ENCODE measurements around the gene ECEL1.

Gene ECEL1

DNA sequence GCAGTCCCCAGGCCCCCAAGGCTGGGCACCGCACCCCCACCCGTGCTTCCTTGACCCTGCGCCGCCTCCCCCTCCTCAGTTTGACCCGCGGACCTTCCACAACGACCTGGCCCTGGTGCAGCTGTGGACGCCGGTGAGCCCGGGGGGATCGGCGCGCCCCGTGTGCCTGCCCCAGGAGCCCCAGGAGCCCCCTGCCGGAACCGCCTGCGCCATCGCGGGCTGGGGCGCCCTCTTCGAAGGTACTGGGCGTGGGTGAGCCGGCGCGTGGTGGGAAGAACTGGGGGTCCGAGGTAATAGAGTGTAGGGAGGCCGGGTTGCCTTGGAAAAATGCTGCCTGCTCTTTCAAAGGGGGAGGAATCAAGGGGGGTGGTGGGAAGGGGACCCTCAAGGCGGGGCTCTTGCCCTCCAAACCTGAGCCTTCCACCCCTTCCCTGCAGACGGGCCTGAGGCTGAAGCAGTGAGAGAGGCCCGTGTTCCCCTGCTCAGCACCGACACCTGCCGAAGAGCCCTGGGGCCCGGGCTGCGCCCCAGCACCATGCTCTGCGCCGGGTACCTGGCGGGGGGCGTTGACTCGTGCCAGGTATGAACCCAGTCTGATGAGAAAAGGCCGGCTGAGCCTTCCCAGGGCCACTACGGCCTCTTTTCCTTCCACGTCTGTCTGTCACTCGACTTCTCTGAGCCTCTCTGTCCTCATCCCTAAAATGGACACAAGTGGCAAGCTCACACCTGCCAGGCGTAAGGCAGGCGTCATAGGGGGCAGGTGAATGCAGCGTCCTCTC lies 35.2 kb upstream of the ECEL1 start:
- no peak for DNase-seq (ENCODE audit: low read depth, low spot score)

DNA sequence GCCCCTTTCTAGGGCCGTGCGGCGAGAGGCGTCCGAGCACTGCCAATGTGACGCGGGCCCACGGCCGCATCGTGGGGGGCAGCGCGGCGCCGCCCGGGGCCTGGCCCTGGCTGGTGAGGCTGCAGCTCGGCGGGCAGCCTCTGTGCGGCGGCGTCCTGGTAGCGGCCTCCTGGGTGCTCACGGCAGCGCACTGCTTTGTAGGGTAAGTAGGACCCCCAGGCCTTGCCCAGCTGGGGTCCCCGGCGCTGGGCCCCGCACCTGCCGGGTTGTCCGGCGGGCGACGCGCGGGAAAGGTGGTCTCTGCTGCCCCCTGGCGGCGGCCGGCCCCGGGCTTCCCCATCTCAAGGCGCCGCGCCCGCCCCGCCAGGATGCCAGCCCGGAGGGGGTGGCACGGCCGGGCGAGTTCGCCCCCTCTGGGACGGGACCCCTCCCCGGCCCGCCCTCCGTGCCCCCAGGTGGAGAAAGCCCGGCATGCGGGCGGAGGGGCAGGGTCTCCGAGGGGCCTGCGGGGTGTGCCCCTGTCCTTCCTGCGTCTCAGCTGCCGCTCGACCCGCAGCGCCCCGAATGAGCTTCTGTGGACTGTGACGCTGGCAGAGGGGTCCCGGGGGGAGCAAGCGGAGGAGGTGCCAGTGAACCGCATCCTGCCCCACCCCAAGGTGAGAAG lies 34.5 kb upstream of the ECEL1 start:
- DNase-seq (ENCODE audit: low read depth, low spot score): peak; percentile 13

DNA sequence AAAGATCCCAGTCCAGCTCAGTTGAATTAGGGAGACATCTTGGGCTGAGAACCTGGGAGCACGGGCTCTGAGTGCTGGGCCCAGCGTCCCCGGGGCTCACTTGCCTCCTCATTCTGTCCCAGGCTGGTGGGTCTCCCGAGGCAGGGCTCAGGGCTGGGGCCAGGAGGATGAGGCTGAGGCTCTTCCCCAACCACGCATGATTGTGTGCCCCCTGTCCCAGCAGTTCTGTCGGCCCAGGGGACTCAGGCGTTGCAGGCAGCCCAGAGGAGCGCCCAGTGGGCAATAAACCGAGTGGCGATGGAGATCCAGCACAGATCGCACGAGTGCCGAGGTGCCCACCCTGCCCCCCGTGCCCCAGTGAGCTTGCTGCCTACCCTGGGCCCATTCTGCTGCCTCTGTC lies 33.5 kb upstream of the ECEL1 start:
- no peak for DNase-seq (ENCODE audit: low read depth, low spot score)

DNA sequence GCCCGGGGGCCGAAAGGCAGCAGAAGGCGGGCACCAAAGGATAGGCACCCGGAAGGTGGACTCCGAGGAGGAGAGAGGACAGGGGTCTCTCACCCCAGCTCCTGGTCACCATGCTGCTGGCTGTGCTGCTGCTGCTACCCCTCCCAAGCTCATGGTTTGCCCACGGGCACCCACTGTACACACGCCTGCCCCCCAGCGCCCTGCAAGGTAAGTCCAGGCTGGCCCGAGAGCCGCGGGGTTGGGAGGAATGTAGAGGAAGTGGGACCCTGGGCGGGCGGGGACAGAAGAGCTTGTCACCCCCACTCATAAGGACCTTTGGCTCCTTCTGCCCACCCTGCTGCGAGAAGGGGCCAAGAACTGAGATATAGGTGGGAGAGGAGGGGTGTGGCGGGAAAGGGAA lies 32.9 kb upstream of the ECEL1 start:
- no peak for DNase-seq (ENCODE audit: low read depth, low spot score)

DNA sequence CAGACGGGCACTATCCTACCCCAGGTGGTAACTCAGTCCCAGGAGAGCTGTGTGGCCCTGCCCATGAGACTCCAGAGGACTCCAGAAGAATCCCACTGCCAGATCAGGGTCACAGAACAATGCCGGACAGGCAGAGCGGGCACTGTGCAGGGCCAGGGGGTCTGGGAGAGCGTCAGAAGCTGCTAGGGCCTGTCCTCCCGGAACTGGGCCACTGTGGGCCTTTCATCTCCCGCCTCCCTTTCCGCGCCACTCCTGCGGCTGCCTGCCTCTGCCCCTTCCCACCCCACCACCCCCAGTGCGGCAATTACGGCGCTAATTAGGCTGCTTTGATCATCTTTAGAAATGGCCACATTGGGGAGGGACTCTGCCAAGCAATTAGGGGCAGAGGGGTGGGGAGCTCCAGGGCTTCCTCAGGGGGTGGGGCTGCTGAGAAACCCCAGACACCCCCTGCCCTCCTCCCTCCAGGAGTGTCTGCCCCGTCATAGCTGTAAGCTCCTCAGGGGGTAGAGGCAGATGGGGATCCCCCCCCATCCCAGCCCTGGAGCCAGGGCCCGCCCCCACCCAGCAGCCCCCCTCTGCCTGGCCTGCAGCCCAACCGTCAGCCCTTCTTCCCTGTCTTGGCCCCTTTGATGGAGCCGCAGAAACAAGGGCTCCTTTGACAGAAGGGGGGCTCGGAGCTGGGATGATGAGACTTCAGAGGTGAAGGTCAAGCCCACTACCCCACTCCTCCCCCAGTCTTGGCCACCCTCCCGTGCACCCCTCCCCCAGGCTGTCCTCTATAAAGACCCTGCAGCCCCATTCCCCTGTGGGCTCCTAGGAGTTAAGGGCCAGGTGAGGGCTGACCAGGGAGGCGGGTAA lies 32.2 kb upstream of the ECEL1 start, which contains the start of gene PRSS56:
TSS of gene PRSS56 (plus strand) at position 808 of the 858 bp plus-strand sequence. CDS start 211 bp downstream, outside the sequence.
- no peak for DNase-seq (ENCODE audit: low read depth, low spot score)

DNA sequence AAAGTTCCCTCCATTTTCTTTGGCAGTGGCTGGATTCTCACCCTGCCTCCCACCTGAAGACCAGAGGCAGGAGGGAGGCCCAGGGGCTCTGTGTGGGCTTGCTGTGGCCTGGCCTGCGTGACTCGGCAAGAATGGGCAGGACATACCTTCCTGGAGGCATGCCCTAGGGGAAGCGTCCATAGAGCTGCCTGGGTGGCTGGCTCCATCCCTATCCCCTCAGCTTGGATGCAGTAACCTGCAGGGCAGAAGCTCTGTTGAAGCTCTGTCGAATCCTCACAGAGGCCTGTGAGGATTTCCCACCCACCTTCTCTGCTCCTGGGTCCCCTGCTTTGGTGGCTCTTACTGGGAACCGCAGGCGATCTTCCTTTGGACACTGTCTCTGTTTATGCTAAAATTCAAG lies 31.2 kb upstream of the ECEL1 start:
- no peak for DNase-seq (ENCODE audit: low read depth, low spot score)

DNA sequence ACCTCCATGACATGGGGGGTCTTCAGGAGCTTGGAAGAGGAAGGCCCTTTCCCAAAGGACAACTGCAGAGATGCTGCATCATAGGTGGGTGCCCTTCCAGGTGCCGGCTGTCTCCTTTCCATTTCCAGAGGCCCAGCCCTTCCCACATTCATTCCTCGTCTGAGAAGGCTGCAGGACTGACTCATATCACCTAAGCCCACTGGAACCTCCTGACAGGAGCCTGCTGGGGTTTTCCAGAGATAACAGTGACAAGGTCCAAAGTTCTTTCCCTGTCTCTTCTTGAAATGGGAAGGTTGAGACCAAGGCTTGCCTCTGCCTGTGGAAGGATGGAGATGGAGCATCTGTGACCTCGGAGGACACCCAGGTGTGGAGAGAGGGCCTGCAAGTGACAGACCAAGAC lies 28.9 kb upstream of the ECEL1 start:
- no peak for DNase-seq (ENCODE audit: low read depth, low spot score)

DNA sequence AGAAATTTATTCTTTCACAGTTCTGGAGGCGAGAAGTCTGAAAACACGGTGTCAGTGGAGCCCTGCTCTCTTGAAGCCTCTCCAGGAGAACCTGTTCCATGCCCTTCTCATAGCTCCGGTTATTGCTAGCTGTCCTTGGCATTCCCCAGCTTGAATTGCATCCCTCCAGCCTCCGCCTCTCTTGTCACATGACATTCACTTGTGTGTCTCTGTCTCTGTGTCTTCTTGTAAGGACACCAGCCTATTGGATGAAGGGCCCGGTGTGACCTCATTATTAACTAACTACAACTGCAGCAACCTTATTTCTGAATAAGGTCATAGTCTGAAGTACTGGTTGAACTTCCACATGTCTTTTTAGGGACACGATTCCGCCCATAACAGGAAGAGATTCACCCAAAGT lies 28.0 kb upstream of the ECEL1 start:
- no peak for DNase-seq (ENCODE audit: low read depth, low spot score)

DNA sequence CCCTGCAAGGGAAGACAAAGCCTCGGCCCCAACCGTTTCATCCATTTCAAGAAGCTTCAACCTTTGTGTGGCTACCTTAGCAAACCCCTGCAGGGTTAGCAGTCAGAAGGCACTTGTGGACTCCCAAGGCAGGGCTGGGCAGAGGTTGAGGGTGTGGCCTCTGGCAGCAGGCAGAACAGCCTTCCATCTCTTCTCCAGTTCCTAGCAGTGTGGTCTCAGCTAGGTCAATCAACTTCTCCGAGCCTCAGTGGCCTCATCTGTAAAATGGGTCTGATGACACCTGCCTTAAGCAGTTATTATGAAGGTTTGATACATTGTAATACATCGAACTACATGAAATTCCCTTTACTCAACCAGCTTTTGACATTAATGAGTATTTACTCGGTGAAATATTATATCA lies 25.7 kb upstream of the ECEL1 start:
- no peak for DNase-seq (ENCODE audit: low read depth, low spot score)

DNA sequence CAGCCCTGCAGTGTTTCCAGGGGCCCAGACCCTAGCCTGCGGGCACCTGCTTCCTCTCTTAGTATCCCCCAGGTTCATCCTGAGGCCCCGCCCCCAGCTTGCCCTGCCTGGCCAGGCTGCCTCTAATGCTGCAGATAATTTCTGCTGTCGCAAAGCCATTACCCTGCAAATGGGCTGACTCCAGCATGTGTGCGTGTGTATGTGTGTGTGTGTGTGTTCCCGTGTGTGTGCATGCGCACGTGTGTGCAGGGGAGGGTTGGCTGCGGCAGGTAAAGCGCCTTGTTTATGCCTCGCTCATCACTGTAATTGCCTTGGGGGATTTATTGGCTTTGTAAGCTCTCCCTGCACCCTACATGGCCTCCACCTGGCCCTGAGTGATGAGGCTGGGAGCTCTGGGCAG lies 25.0 kb upstream of the ECEL1 start:
- DNase-seq (ENCODE audit: low read depth, low spot score): no peak

DNA sequence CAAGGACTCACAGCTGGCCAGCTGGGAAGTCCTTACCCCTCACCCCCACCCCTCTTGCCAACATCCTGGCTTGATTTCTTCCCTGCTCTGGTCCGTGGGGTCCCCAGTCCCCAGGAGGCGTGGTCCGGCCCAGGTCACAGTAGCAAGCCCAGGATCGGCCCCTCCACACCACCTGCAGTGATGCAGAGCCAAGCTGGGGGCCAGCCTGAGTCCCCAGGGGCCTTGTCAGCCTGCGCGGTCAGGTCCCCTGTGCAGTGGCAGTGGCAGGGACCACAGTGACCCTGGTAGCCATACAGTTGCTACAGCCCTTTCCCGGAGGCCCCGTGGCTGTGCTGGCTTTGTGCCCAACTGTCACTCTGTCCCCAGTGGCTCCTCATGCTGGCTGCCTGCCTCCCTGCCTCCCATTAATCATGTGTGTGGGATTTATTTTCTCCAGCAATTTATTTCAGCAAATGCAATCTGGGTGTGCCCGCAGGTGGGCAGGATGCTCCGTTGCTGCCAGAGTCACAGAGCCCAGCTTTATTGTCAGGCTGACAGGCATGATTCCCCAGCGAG lies 23.8 kb upstream of the ECEL1 start:
- no peak for DNase-seq (ENCODE audit: low read depth, low spot score)

DNA sequence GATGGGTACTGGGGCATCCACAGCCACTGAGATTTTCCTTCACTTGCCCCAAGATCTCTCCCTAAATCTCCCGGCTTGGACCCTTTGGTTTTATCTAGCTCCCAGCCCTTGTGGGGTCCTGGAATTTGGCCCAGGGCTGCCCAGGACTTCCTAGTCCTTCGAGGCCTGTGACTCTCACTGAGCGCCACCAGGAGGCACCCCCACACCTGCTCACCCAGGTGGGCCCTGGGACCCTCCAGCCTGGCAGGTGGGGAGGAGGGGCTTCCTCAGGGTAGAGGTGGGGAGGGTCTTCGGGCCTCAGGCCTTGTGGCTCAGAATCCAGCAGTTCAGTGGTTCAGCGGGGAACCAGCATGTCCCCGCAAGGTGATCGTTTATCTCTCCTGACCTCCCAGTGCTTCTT lies 20.6 kb upstream of the ECEL1 start:
- DNase-seq (ENCODE audit: low read depth, low spot score): no peak

DNA sequence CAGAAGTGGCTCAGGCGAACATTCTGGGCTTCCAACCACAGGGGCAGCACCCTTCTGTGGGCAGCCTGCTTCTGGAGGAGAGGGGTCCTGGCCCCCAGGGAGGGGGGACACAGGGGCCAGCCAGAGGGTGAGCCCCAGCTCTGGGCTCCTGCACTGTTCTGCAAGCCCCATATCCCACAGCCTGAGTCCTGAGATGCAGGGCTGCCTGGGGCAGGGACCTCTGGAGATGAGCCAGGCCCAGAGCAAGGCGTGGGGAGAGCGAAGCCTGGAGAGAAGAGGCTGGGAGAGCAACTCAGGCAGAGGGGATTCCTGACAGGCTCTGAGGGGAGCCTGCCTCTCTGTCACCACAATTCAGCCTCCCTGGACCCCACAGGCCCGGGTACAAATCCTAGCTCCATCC lies 19.1 kb upstream of the ECEL1 start:
- DNase-seq (ENCODE audit: low read depth, low spot score): no peak

DNA sequence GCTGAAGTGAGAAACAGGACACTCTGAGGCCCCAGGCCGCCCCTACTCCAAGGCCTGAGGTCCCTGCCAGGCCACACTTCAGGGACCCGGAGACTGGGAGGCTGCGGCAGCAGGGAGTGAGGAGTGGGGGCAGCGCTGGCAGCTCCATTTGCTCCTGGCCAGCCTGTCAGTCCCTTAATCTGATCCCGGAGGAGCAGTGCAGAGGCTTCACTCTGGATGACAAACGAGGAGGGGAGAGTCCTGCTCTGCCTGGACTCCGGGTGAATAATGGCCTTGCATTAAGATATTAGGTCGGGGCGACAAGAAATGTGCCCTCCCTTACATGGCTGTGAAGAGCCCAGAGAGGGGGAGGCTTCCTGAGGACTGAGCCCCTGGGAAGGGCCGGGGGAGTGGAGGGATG lies 18.2 kb upstream of the ECEL1 start:
- no peak for DNase-seq (ENCODE audit: low read depth, low spot score)

DNA sequence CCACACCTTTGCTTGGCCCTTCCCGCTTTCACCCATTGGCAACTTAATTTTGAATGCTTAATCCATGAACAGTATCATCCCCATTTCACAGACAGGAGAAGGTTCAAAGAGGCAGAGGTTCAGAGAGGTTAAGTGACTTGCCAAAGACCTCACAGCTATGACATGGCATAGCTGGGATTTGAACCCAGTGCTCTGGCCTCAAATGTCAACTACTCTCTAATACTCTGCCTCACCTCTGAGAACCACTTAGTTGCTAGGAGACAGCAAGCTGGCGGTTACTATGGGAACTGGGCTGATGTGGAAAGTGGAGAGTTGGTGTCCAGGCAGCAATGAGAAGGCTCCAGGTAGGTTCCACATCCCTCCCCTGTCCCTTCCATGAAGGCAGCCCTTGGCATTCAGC lies 16.8 kb upstream of the ECEL1 start:
- no peak for DNase-seq (ENCODE audit: low read depth, low spot score)

DNA sequence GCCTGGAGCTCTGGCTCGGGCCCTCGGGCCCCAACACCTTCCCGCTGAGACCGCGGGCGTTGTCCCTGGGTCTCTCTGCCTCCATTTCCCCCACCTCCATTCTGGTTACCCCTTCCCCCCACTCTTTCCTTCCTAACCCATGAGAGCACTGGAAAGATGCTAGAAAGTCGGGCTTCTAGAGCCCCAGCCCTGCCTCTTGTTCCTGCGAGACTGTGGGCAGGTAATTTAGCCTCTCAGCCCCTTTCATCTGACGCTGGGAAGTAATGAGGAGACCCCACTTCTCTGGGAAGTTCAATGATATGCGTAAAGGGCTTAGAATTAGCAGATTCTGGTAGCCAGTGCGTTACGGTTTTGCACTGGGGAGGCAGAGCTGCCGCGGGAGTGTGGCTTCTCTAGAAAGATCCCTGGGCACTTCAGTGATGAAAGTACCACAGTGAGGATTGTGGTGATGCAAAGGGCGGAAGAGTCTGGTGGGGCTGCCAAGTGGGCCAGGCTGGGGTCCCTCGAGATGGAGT lies 16.2 kb upstream of the ECEL1 start:
- DNase-seq (ENCODE audit: low read depth, low spot score): no peak

DNA sequence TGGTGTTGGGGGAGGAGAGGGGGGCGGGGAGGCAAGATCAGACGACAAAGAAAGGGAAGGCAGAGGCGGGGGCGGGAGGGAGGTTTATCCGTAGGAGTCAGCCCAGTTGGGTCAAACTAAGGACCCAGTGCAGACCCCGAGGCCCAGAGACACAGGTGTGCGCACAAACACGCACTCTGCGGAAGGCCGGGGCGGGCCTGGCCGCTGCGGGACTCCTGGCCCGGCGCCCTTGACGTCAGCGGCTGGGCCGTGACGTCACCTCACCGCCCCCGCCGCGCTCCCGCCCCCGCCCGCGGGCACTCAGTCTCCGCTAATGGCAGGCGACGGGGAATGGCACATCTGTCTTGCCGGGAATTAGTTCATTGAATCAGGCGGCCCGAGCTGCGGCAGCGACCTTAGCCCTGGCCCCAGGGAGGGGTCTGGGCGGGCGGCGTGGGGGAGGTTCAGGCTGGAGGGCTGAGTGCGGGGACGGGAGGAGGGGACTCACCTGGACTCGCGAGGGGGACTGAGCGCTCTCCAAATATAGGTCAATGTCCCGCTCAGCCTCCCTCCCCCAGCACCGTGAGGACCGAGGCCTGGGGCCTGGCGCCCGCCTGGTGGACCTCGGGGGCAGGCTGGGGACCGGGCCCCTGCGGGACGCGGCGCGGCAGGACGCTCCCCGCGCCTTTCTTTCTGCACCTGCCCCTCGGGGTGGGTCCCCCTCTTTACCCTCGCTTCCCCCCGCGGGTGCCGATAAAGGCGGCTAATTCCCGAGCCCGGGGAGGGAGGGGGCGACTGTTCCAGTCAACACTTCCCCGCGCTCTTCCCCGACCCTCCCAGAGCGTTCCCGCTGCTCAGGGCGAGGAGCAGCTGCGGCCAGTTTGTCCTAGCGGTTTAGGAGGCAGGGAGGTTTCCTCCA lies 15.5 kb upstream of the ECEL1 start:
- no peak for DNase-seq (ENCODE audit: low read depth, low spot score)

DNA sequence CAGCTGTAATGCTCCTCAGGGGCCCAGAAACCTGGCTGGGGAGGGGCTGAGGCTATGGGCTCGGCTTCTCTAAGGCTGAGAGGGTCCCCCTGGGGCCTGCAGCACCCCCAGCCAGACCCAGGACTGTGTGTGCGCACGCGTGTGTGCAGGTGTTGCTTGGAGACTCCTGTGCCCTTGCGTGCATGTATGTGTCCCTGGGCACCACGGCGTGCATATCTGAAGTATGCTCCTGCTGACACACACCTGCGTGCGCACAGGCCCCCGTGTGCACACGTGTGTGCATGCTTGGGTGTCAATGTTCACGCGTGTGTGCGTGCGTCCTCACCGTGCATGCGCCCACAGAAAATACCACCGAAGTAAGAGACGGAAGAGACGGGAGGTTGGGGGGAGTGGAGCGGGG lies 14.9 kb upstream of the ECEL1 start:
- no peak for DNase-seq (ENCODE audit: low read depth, low spot score)

DNA sequence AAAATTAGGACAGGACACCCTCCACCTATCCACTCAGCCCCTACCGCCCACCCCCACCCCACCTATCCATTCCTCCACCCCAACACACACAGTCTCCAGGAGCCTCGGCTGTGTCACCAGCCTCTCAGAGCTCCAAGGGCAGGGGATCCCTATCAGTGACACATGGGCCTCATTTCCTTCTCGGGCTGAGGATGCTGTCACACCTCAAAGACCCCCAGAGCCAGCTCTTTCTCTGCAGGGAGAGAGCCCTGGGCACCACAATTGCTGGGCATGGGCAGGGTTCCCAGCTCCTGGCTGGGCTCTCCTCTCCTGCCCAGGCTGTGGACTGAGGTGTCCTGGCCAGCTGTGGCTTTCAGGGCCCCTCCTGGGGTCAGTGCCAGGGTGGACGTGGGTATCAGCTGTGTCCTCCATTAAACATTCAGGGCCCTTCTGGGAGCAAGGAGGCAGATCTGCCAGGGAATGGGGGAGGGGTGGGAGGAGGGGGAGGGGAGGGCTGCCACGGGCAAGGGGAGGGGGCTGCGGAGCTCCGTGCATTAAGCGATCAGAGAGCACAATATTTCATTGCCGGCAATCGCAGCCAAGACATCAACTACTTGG lies 14.3 kb upstream of the ECEL1 start:
- no peak for DNase-seq (ENCODE audit: low read depth, low spot score)

DNA sequence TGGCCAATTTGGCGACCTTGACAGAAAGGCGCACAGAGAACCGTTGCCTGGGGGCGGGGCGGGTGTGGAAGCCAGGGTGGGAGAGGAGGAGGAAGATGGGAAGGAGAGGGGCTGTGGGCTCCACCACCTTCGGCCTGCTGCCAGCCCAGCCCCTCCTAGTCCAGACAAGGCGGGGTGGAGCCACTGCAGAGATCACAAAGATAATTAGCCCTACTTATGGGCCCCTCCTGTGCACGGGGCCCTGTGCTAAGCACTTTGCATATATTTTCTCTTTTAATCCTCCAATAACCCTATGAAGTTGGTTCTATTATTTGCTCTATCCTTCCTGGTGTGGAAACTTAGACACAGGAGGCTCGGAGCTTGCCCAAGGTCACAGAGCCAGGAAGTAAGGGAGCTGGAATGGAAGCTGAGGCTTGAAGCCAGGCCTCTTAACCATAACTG lies 13.7 kb upstream of the ECEL1 start:
- no peak for DNase-seq (ENCODE audit: low read depth, low spot score)
